ENCODE measurements around the gene TBX19.
"Not testable (repeated sequence)": the region's sequence is repeated elsewhere in the genome, so short reads cannot be mapped to it uniquely, and the experiment has no call there.

The TBX19 gene

DNA sequence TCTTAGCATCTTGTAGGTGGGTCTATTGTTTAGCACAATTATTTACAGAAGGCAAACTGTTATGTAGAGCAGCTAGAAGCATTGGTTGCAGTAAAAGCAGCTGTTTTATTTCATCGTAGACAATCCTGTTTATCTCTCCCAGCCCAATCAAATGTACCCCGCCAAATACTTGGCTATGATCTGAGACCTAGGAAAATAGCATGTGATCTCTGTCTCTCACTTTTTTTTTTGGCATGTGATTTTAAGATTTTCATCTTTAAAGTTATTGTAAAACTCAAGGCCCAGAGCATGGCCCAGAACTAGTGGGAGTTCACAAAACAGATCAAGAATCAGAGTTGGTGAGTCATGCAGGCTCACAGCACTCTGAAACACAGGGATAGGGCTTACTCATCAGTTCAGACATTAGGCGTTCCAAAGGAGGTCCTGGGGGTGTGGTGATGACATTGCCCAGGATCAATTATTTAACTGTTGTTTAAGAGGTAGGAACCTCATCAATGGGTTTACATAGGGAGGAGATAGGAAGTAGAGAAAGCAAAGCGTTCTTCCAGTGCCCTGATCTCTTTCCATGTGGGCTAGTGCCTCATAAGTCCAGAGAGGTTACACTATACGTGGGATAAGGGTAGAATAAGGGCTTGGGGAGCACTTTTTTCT lies 40.2 kb downstream of the TBX19 start:
- DNase-seq (ENCODE audit: low read depth): no peak

DNA sequence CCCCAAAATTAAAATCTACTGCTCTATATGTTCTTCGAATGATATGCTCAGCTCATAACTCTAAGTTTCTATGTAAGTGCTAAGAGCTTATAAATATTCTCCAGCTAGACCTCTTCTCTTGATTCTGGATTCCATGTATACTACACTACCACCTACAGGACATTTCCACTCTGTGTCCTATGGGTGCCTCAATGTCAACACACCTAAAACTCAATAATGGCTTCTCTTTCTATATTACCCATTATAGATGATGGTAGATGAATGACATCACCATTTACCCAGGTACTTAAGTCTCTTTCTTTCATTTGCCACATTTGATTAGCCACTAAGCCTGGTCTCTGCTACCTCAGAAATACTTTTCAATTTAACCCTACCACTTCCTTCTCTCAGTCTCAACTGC lies 41.3 kb downstream of the TBX19 start:
- no peak for DNase-seq (ENCODE audit: low read depth)

DNA sequence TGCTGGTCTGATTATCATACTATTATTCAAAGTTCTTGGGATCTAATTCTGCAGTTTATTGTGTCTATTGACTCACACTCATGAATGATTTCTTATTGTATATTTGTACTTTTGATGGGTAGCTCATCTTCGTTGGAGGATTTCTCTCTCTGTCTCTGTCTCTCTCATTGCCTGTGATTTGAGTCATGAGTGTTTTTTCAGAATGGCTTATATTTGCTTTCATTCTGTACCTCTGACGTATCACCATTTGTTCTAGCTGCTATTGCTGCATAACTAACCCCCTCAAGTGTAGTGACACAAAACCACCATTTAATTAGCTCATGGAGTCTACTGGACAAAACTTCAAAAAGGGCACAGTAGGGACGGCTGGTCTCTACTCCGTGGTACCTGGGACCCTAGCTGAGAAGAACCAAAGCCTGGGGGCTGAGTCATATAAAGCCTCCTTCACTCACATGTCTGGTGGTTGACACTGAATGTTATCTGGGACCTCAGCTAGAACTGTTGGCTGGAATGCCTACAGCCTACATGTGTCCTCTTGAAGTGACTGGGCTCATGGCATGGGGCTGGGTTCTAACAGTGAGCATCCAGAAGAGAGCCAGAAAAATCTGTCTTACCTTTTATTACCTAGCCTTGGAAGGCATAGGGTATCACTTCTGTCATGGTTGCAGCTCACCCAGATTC lies 44.2 kb downstream of the TBX19 start:
- DNase-seq (ENCODE audit: low read depth): no peak

DNA sequence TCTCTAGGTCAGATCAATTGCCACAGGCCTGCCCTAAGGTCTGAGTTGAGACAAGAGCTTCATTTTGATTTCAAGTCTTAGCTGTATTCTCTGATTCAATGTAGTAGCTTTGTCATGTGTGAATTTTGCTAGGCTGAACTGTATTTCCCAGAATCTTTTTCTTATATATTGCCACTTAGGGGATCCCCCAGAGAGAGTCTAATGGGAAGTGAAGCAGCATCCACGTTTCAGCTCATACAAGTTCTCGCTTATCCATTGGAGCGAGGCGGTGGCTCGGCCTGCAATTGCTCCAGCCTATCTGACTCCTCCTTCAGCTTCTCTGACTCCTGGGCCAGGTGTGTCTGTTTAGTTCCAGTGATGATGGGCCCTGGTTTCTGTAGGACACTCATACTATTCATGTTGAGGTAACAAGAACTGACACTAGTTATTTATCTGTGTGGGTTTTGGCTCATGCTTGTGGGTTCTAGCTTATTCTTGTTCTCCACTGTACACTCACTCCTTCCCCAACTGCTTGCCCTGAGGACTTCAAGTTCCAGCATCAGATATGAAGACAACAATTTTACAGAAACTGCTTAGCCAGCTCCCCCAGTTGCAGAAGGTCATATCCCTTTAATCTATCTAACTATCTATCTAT lies 48.2 kb downstream of the TBX19 start:
- no peak for DNase-seq (ENCODE audit: low read depth)

DNA sequence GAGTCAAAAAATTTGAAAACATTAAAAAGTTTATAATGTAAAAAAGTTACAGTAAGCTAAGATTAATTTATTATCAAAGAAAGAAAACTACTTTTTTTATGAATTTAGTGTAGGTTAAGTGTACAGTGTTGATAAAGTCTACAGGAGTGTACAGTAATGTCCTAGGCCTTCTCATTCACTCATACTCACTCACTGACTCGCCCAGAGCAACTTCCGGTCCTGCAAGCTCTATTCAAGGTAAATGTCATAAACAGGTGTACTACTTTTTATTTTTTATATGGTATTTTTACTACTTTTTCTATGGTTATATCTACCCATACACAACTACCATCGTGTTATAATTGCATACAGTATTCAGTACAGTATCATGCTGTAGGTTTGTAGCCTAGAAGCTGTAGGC lies 49.6 kb downstream of the TBX19 start:
- no peak for DNase-seq (ENCODE audit: low read depth)

DNA sequence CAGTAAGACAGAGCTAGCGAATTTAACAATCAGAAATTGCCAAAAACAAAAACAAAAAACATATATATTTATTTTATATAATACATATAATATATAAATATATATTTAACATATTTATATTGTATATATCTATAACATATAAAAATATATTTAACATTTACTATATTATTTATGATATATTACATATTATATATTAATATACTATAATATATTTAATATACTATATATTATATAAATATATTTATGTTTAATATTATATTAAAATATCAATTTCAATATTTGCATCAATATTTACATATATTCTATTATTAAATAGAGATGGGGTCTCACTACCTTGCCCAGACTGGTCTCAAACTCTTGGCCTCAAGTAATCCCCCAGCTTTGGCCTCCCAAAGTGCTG lies 50.9 kb downstream of the TBX19 start:
- DNase-seq (ENCODE audit: low read depth): no peak

DNA sequence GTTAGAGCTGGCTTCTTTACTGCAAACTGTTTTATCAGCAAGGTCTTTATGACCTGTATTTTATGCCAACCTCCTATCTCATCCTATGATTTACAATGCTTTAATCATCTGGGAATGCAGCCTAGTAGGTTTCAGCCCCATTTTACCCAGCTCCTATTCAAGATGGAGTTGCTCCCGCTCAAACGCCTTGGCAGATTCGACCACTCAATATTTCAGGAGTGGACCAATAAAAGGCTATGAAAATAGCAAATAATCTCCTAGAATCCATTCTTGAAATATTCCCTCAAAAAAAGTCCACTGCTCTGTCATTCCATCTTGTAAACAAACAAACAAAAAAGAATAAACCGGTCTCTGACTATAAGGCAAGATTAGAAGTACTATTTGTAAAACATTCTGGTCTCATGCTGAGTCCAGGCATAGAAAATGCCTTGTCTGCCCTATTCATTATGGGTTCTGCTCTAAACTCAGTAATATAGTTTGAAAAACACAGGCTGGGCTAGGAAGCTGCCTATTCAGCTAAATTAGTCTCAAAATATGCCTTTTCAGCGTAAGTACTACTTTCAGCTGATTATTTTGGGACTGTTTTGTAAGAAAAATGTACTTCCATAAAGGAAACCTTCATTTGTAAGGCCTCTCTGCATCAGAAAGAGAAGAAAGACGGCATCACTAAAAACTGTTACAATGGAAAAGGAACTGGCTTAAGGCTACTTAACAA lies 53.0 kb downstream of the TBX19 start:
- no peak for DNase-seq (ENCODE audit: low read depth)

DNA sequence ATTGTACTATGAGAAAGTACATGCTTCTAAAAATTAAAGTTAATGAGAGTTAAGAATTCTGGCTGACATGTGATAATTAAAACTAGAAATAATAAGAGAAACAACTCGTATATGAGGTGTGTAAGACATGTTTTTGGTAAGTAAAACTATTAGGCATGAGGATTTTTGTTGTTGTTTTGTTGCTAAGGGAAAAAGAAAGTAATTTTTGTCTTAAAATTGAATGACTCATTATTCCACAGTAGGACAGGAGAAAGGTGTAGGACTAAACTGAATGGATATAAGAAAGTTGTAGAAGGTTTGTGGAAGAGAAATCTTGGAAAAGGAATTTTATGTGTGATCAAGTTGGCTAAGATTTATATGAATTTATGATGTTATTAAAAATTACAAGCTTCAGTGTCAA lies 54.8 kb downstream of the TBX19 start:
- DNase-seq (ENCODE audit: low read depth): no peak

DNA sequence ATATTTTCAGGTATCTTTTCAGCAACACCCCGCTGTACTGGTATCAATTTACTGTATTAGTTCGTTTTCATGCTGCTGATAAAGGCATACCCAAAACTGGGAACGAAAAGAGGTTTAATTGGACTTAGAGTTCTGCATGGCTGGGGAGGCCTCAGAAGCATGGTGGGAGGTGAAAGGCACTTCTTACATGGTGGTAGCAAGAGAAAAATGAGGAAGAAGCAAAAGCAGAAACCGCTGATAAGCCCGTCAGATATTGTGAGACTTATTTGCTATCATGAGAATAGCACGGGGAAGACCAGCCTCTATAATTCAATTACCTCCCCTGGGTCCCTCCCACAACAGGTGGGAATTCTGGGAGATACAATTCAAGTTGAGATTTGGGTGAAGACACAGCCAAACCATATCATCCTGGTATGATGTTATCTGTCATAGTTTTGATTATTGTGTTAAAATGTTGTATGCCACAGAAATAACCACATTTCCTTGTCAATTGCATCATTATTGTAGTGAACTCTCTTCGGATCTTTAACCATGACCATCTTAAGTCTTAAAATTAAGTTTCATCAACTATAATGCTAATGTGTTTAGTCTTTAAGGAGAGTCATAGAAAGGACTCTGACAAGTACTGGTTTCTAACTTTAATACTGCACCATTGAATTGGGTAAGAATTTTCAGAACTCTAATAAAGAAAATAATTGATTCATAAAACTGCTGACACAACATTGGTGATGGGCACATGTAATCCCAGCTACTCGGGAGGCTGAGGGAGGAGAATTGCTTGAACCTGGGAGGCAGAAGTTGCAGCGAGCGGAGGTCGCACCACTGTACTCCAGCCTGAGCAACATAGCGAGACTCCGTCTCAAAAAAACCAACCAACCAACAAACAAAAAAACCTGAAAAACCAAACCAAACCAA lies 58.2 kb downstream of the TBX19 start:
- no peak for DNase-seq (ENCODE audit: low read depth)

DNA sequence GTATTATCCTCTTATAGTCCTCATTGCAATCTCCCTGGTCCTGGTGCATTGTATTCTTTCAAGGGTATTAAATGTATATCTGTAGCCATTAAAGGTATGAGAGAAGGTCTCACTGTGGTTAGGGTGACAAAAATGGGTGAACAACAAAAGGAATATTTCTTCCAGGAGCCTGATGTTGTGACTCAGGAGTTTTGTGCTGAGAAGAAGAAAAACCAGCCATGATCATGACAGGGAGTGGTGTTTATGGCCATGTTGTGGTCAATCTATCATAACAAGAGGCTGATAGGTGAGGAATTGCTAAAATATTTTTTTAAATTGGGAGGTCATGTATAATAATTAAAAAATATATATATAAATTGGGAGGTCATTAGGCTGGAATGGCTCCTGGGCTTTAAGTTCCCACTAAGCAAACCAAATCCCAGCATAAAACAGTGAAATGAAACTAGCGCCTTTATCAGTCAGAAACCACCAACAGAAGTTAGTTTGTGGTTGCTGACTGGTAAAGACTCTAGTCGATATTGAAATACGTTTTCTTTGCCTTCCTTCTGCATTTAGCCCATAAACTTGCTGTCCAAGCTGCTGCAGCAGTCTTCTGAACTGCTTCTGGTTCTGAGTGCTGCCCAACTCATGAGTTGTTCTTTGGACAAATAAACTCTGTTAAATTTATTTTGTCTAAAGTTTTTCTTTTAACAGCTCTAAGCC lies 60.3 kb downstream of the TBX19 start:
- DNase-seq (ENCODE audit: low read depth): peak; percentile 66

DNA sequence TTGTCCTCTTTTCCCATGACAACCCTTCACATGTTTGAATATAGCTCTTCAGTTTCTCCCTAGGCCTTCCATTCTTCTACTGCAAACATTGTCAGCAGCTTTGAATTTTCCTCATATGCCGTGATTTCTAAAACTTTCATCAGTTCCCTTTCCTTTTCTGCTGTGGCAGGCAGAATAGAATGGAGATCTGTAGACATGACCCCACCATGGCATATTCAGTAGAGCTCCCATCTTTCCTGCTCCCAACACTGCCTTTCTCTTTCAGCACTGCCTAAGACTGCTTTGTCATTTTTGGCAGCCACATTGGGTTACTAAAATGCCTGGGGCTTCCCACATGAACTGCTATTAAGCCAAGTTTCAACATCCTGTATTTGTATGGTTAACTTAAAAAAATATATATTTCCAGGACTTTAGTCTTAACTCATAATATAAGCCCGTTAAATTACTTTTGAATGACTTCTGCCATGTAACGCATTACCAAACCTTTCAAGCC lies 60.9 kb downstream of the TBX19 start:
- no peak for DNase-seq (ENCODE audit: low read depth)

DNA sequence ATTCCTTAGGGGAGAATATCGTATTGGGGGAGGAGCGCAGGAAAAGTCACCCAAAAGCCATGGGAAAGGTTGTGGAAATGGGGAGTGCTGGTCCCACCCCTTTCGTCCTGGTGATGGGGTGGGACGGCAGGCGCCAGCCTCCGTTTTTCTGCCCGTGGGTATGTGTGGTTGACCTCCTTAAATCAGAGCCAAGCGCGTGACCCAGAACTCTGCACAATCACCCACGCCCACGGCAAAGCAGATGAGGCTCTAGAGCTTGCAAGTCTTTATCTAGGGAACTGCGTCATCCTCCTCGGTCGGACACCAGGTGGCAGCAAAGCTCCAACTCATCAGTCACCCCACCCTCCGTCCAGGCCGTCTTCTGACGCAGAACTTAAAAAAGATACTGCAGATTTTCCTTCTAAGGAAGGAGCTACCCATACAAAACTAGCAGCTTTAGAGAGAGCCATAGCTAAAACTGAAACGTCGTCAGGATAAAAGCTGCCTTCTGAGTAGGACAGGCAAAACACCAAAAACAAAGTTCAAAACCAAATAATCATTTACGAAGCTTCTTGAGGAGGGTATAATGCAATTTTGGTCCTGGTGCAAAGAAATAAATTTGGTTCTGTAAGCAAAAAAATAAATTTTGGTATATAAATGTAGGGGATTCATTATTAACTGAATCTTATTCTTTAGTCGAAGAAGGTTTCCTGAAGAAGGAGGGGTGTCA lies 62.0 kb downstream of the TBX19 start:
- DNase-seq (ENCODE audit: low read depth): peak; percentile 84

DNA sequence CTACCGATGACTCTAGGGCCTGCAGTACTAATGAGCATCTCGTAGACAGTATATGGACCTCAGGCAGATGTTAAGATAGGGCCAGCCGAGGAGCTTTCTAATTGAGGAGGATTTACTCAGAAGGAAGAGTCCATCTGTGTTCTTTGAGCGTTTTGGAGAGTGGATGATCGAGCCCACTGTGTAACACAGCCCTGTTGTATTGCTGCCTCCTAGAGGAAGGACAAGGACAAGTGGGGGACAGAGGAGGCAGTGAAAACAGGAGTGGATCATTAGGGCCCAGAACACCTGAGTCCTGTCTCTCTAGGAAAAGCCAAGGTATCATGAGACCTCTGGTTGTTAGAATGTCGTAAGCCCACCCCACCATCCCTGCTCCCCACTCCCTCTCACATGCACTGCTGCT lies 62.9 kb downstream of the TBX19 start:
- DNase-seq (ENCODE audit: low read depth): no peak

DNA sequence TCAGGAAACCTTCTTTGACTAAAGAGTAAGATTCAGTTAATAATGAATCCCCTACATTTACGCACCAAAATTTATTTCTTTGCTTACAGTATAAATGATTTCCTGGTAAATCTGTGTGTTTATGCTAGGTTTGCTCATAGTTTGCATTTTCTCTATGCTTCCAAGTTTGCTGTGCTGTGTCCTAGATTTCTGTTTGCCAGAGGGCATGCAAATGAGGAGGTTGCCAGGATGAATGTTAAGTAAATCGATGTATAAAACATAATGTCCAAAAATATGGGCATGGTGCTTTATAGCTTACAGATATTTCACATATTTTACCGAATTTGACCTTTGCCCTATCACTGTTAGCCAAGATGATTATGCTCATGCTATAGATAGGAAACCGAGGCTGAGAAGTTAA lies 63.8 kb downstream of the TBX19 start:
- DNase-seq (ENCODE audit: low read depth): no peak

DNA sequence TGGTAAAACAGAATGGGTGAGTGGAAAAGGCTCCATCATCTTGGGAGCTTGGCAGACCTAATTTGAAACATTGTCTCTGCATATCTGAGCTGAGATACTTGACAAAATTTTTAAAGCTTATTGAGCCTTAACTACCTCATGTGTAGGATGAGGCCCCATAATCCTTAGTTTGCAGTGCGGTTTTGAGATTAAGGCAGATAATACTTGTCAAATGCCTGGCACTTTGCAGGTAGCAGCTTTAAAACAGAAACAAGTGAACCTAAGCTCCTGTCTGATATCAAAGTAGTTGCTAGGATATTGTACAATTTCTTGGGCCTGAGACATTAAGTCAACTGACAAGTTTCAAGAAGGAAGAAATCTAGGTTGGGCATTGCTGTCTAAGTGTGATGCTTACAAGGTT lies 65.3 kb downstream of the TBX19 start:
- DNase-seq (ENCODE audit: low read depth): no peak

DNA sequence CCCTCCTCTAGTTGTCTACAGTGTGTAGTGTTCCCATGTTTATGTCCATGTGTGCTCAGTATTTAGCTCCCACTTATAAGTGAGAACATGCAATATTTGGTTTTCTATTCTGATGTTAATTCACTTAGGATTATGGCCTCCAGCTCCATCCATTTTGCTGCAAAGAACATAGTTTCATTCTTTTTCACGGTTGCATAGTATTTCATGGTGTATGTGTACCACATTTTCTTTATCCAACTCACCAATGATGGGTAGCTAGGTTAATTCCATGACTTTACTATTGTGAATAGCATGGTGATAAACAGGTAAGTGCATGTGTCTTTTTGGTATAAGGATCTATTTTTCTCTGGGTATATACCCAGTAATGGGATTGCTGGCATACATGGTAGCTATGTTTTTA lies 67.0 kb downstream of the TBX19 start:
- no peak for DNase-seq (ENCODE audit: low read depth)

DNA sequence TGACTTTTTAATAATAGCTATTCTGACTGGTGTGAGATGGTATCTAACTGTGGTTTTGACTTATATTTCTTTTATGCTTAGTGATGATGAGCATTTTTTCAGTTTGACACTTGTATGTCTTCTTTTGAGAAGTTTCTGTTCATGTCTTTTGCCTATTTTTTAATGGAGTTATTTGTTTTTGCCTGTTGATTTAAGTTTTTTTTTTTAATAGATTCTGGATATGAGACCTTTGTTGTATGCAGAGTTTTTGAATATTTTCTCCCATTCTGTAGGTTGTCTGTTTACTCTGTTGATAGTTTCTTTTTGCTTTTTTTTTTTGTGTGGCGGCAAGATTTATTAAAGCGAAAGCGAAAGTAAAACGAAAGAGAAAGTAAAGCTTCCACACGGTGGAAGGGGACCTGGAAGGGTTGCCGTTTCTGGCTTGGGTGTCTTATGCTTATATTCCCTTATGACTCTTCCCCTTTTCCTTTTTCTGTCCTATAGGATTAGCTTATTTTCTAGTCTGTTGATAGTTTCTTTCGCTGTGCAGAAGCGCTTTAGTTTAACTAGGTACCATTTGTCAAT lies 67.6 kb downstream of the TBX19 start:
- DNase-seq (ENCODE audit: low read depth): no peak

DNA sequence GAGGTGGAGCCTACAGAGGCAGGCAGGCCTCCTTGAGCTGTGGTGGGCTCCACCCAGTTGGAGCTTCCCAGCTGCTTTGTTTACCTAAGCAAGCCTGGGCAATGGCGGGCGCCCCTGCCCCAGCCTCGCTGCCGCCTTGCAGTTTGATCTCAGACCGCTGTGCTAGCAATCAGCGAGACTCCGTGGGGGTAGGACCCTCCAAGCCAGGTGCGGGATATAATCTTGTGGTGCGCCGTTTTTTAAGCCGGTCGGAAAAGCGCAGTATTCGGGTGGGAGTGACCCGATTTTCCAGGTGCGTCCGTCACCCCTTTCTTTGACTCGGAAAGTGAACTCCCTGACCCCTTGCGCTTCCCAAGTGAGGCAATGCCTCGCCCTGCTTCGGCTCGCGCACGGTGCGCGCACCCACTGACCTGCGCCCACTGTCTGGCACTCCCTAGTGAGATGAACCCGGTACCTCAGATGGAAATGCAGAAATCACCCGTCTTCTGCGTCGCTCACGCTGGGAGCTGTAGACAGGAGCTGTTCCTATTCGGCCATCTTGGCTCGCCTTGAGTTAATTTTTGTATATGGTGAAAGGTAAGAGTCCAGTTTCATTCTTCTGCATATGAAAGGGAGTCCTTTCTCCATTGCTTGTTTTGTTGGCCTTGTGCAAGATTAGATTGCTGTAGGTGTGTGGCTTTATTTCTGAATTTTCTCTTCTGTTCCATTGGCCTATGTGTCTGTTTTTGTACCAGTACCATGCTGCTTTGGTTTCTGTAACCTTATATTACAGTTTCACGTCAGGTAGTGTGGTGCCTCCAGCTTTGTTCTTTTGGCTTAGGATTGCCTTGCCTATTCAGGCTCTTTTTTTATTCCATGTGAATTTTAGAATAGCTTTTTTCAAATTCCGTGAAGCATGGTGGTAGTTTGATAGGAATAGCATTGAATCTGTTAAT lies 73.9 kb downstream of the TBX19 start:
- DNase-seq (ENCODE audit: low read depth): not testable (repeated sequence)
